Adrenal gland (tissue), 5 donors: ENCODE results near the gene RGL3.

ENCODE experiments used
- CTCF ChIP-seq, 6 experiments: fragments of 450-650 bp in 4 of 6; fragments of 200-600 bp in 2 of 6; sonication (generic) in 1 of 6; IDR thresholded peaks; 1 replicate in 5 of 6; 2 replicates in 1 of 6; pipeline versions ENCODE4 v1.5.1 to v1.8.0; 2016 to 2021; ENCODE audit warnings: antibody characterized with exemption in 6 of 6, mild to moderate bottlenecking in 2 of 6, moderate library complexity in 1 of 6
- POLR2A ChIP-seq, 2 donors: fragments of 450-650 bp; IDR thresholded peaks; one replicate each; pipeline ENCODE4 v1.6.1; 2017; ENCODE audit warnings: antibody characterized with exemption in 2 of 2, mild to moderate bottlenecking in 2 of 2, moderate library complexity in 1 of 2
- donor health status: DM: no; HTN: no; CAD: no.

- TF ChIP-seq CTCF (IDR thresholded peaks at IDR 0.05) (no peak), POLR2A (IDR thresholded peaks at IDR 0.05) (no peak)
These were observed 46.5 kb upstream of the RGL3 start for GRCh38 chr19:11465600-11465999.
